ENCODE data around the gene SDHD. TPM values are rescaled to one million over a fixed set of nuclear protein-coding genes. Genes with fewer than 3 reads are reported as not detected.

Gene SDHD
- total and polyA plus RNA-seq, 2 donors (not counting 1 experiment from before 2014, with no cell fraction given): 148 to 186 TPM

DNA sequence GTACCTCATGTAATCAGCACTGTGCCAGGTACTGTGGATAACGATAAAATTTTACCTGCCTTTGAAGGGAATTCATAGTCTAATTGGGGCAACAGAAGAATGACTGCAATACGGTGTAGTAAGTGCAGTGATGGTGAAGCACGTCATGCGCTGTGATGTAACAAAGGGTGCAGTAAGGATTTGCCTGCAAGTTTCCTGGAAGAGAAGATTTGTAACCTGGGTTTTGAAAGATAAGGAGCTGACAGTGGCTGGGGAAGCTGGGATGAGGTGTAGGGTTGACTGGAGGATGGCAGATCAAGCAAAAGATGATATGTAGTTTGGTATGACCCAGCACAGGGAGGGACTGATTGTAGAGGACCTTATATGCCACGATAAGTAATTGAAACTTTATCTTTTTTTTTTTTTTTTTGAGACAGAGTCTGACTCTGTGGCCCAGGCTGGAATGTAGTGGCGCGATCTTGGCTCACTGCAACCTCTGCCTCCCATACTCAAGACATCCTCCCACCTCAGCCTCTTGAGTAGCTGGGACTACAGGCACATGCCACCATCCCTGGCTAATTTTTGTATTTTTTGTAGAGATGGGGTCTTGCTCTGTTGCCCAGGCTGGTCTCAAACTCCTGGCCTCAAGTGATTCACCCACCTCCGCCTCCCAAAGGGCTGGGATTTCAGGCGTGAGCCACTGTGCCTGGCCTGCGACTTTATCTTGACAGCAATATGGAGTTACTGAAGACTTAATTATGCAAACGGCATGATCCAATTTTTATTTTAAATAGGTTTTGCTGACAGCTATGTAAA, 11.3 kb downstream of the SDHD start:
- H3K4me1 ChIP-seq (ENCODE audit: control insufficient read depth, extremely low read depth, insufficient read depth, low read length): no peaks in the 10 kb centered on the region
- peaks cover 4% of the 10 kb centered on the region for H3K36me3 ChIP-seq (ENCODE audit: control insufficient read depth, insufficient read depth, low read length)
- no peaks in the 10 kb centered on the region for H3K9me3 ChIP-seq (ENCODE audit: control insufficient read depth, insufficient read depth, low read depth, low read length)
- H3K27ac ChIP-seq (ENCODE audit: insufficient read depth, low read length): no peak overlapping the region
- H4K20me1 ChIP-seq (ENCODE audit: control insufficient read depth, extremely low read depth, insufficient read depth, low read length): no peaks in the 10 kb centered on the region
- DNase-seq (ENCODE audit: low read depth in 2 of 2): no peak
- no peaks in the 10 kb centered on the region for H3K79me2 ChIP-seq (ENCODE audit: control insufficient read depth, insufficient read depth, low read length)
- no peak overlapping the region for H2AFZ ChIP-seq (ENCODE audit: low read length)
- H3K9ac ChIP-seq (ENCODE audit: insufficient read depth, low read length): no peak overlapping the region
- H3K27me3 ChIP-seq (ENCODE audit: control insufficient read depth, insufficient read depth, low read length): no peaks in the 10 kb centered on the region
- TF ChIP-seq EZH2 (IDR thresholded peaks at IDR 0.05; ENCODE audit: low read length, missing control alignments): no peak
- TF ChIP-seq, protein P1, sequence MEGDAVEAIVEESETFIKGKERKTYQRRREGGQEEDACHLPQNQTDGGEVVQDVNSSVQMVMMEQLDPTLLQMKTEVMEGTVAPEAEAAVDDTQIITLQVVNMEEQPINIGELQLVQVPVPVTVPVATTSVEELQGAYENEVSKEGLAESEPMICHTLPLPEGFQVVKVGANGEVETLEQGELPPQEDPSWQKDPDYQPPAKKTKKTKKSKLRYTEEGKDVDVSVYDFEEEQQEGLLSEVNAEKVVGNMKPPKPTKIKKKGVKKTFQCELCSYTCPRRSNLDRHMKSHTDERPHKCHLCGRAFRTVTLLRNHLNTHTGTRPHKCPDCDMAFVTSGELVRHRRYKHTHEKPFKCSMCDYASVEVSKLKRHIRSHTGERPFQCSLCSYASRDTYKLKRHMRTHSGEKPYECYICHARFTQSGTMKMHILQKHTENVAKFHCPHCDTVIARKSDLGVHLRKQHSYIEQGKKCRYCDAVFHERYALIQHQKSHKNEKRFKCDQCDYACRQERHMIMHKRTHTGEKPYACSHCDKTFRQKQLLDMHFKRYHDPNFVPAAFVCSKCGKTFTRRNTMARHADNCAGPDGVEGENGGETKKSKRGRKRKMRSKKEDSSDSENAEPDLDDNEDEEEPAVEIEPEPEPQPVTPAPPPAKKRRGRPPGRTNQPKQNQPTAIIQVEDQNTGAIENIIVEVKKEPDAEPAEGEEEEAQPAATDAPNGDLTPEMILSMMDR (conservative IDR thresholded peaks at IDR 0.05 in 1 of 2, IDR thresholded peaks at IDR 0.05 in 1 of 2; ENCODE audit: low read depth in 1 of 2, low read length in 2 of 2): no peak
- H3K4me3 ChIP-seq (replicated peaks in 1 of 4; ENCODE audit: control extremely low read depth in 1 of 4, insufficient read depth in 1 of 4, low read depth in 3 of 4, low read length in 4 of 4): no peak overlapping the region
- no peak overlapping the region for H3K4me2 ChIP-seq (ENCODE audit: extremely low read depth, insufficient read depth, low read length)

DNA sequence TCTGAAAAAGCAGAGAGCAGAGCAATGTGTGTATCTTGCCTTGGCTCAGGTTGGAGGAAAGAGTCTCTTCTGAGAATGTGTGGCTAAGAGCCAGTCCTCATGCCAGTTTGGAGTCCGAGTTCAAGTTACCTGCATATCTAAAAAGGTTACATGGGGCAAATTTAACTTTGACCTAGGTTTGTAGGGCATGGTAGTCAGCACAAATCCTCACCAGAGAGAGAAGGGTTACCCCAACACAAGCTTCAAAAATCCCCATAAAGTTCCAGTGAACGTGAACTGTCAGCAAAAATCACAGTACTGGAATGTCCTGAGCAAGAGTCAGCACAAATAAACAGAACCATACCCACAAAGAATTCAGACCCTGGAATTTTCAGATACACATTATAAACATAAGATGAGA, 13.8 kb downstream of the SDHD start:
- Histone ChIP-seq H2AFZ (ENCODE audit: low read length) (no peak overlapping the region), H4K20me1 (ENCODE audit: control insufficient read depth, extremely low read depth, insufficient read depth, low read length) (no peaks in the 10 kb centered on the region), H3K4me3 (replicated peaks in 1 of 4; ENCODE audit: control extremely low read depth in 1 of 4, insufficient read depth in 1 of 4, low read depth in 3 of 4, low read length in 4 of 4) (no peak overlapping the region), H3K9me3 (ENCODE audit: control insufficient read depth, insufficient read depth, low read depth, low read length) (no peaks in the 10 kb centered on the region), H3K9ac (ENCODE audit: insufficient read depth, low read length) (no peak overlapping the region), H3K79me2 (ENCODE audit: control insufficient read depth, insufficient read depth, low read length) (no peaks in the 10 kb centered on the region), H3K4me2 (ENCODE audit: extremely low read depth, insufficient read depth, low read length) (peak overlapping the region; percentile 45), H3K36me3 (ENCODE audit: control insufficient read depth, insufficient read depth, low read length) (no peaks in the 10 kb centered on the region), H3K27me3 (ENCODE audit: control insufficient read depth, insufficient read depth, low read length) (no peaks in the 10 kb centered on the region), H3K27ac (ENCODE audit: insufficient read depth, low read length) (peak overlapping the region; percentile 17), H3K4me1 (ENCODE audit: control insufficient read depth, extremely low read depth, insufficient read depth, low read length) (no peaks in the 10 kb centered on the region)
- DNase-seq (ENCODE audit: low read depth in 2 of 2): peak; percentile 39 to 62
- TF ChIP-seq, protein P1 (conservative IDR thresholded peaks at IDR 0.05 in 1 of 2, IDR thresholded peaks at IDR 0.05 in 1 of 2; ENCODE audit: low read depth in 1 of 2, low read length in 2 of 2): no peak
- no peak for TF ChIP-seq EZH2 (IDR thresholded peaks at IDR 0.05; ENCODE audit: low read length, missing control alignments)

DNA sequence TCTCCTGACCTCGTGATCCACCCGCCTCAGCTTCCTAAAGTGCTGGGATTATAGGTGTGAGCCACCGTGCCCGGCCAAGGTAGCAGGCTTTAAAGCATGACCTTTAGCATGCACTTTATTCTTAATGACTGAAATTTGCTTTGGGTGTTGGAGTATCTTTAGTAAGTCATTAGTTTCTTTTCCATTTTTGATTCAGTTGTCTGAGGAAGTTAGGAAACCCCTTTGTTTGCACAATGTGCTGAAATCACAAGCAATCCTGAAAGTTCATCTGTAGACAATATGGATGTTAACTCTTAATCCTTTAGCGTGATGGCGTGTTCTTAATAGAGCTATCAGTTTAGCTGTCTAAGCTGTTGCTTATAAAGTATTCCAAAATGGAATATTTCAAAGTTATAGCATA, 16.8 kb downstream of the SDHD start:
- H2AFZ ChIP-seq (ENCODE audit: low read length): no peak overlapping the region

More for the DNA sequence above, 16.8 kb downstream of the SDHD start:
- H3K4me3 ChIP-seq (replicated peaks in 1 of 4; ENCODE audit: control extremely low read depth in 1 of 4, insufficient read depth in 1 of 4, low read depth in 3 of 4, low read length in 4 of 4): no peak overlapping the region
- no peak for DNase-seq (ENCODE audit: low read depth in 2 of 2)
- no peaks in the 10 kb centered on the region for H4K20me1 ChIP-seq (ENCODE audit: control insufficient read depth, extremely low read depth, insufficient read depth, low read length)
- no peak overlapping the region for H3K9ac ChIP-seq (ENCODE audit: insufficient read depth, low read length)
- no peaks in the 10 kb centered on the region for H3K27me3 ChIP-seq (ENCODE audit: control insufficient read depth, insufficient read depth, low read length)
- H3K9me3 ChIP-seq (ENCODE audit: control insufficient read depth, insufficient read depth, low read depth, low read length): no peaks in the 10 kb centered on the region
- H3K36me3 ChIP-seq (ENCODE audit: control insufficient read depth, insufficient read depth, low read length): no peaks in the 10 kb centered on the region
- TF ChIP-seq, protein P1 (conservative IDR thresholded peaks at IDR 0.05 in 1 of 2, IDR thresholded peaks at IDR 0.05 in 1 of 2; ENCODE audit: low read depth in 1 of 2, low read length in 2 of 2): no peak
- no peak for TF ChIP-seq EZH2 (IDR thresholded peaks at IDR 0.05; ENCODE audit: low read length, missing control alignments)
- H3K4me2 ChIP-seq (ENCODE audit: extremely low read depth, insufficient read depth, low read length): no peak overlapping the region
- no peaks in the 10 kb centered on the region for H3K4me1 ChIP-seq (ENCODE audit: control insufficient read depth, extremely low read depth, insufficient read depth, low read length)
- no peak overlapping the region for H3K27ac ChIP-seq (ENCODE audit: insufficient read depth, low read length)
- no peaks in the 10 kb centered on the region for H3K79me2 ChIP-seq (ENCODE audit: control insufficient read depth, insufficient read depth, low read length)
